Activated CD8-positive, alpha-beta memory T cell treated with anti-CD3 and anti-CD28 coated beads for 4 hours (primary cell): Measurements from ENCODE around the gene PGLYRP1.
A peak's percentile ranks its signal among the peaks of the same experiment; 100 is the strongest.

ENCODE experiments used
- DNase-seq, 2 donors: peaks; one replicate each; pipeline ENCODE4 v3.0.0-alpha.2; 2020; ENCODE audit warnings: low read depth in 2 of 2

Gene PGLYRP1

DNA sequence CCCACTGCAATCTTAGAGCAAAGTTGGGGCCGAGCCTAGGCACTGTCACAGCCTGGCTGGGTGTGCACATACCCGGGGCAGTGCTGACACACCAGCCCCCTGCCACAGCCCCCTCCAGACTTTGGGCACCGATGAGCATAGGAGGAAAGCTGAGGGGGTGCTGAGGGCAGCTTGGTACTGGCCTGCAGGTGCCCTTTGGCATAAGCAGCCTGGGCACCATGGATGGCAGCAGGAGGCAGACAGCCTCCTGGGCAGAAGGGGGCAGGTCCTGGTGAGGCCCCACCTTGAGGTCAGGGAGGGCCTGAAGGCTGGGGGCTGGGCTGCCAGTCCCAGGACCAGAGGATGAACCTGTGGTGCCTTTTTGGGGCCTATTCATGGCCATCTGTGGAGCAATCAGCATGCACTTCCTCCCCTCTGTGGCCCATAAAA is 9.8 kb upstream of the PGLYRP1 start:
- DNase-seq = no peak

DNA sequence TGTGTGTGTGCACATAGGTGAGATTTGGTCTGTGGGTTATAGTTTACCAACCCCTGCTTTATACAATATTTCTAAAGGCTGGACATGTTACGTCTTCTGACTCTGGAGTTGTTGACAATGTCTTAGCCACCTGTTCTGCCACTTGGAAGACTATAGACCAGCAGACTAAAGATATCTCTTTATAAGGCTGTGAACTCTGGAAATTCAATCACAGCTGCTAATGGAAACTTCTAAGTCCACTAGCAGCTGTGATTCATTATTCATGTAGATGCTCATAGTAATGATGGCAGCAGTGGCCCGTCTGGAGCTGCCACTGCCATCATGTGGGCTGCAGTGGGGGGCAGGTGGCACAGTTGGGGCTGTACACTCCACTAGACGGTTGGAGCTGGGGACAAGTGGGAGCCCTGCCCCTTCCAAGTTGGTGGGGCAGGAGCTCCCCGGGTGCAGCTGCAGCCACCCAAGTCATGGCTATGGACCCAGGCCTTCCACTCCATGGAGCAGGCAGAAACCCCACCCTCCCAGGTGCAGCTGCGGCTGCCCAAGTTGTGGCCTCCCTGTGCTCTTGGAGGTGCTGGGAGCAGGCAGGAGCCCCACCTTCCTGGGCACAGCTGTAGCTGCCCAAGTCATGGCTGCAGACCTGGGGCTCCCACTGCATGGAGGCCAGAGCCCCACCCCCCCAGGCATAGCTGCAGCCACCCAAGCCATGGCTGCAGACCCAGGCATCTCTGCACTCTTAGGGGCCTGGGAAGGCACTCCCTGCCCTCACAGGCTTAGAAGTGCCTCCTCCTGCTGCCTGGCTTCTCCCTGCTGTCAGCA is 9.1 kb upstream of the PGLYRP1 start:
- DNase-seq = no peak

DNA sequence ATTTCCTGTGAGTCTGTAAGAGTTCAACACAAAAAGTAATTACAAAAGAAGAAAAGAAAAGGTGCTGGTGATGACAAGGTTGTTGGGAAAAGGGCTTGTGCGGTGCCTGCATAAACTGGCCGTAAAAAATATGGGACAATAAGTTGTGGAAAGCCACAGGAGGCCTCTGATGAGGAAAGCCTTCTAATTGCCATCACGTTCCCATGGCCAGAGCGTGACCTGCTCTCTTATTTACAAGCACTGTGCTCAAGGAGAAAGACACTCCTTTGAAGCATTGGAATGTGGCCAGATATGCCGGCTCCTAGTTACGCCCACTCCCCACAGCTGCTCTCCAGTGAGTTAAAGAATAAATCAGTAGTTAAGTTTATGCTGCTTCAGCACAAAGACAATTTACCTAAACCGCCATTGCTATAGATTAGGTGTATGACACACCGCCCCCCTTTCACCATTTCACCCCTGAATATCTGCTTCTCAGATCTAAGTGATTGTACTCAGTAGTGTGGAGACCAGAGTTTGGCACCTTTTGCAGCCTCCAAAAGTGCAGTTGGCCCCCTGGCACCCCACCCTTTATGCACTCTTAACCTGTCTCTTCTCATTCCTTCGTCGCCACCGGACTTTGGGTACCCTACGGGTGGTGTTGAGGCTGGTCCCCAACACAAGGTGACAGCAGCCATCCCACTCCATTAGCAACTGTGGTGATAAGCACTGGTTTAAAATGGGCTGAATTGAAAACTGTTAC is 8.1 kb upstream of the PGLYRP1 start:
- no peak for DNase-seq

DNA sequence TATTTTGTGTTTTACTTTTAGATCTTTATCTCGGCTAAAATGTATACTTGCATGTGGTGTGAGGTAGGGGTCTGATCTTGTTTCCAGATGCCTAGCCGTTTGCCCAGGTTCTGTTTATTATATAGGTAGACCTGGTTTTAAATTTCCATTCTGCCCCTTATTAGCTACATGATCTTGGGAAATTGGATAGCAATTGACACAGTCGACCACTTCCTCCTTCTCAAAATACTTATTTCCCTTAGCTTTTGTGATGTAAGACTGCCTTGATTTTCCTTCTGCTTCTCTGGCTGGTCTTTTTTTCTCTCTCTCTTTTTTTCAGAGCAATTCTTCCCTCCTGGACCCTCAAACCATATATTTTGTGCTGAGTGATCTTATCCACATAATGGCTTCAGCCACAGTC is 3.0 kb upstream of the PGLYRP1 start:
- no peak for DNase-seq

DNA sequence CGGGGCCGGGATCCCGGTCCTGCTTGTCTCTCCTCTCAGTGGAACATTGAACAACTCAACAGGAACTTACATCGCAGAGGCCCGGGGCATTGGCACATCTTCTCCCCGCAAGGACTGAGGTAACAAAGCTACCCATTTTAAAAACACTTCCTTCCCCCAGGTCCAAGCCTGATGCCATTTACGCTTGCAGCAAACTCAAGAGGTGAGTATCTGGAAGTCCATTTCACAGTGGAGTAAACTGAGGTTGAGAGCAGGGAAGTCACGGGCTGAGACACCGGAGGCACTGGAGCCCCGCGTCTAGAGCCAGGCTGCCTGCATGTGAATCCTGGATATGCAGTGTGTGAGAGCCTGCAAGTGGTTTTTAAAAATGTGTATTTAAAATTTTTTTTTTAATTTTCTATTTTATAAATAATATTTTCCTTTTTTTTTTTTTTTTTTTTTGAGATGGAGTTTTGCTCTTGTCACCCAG is 492 bp upstream of the PGLYRP1 start:
- DNase-seq = no peak

DNA sequence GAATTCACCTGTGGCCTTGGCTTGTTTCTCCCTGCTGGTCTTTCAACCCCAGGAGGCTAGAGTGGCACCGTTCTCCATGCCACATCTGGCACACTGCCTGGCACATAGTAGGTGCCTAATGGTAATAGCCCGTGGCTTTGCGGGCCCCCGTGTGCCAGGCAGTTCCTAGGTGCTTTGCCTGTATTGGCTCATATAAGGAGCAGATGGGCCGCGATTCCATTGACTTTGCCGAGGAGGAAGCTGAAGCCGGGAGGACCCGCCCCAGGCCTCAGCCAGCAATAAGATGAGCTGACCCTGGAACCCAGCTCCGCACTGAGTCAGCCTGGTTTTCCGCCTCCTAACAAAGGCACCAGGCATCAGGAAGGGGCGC is 807 bp downstream of the PGLYRP1 start:
- DNase-seq = no peak

DNA sequence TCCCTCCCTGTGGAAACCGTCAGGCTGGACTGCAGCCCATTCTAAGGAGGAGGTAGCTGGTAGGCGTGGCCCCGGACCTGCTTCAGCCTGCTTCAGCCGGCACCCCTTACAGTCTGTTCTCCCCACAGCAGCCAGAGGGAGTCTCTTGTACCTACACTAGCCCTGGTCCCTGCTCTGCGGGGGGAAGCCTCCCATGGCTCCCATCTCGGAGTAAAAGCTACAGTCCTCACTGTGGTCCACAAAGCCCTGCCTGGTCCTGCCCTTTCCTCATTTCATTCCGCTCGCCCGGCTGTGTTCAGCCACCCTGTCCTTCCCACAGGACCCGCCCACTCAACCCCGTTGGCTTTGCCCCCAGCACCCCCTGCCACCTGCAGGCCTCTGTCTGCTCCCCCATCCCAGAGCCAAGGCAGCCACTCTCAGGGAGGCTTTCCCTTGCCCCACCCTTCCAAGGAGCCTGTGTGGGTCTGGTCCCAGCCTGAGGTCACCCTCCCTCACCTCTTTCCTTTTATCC is 1.3 kb downstream of the PGLYRP1 start:
- no peak for DNase-seq

DNA sequence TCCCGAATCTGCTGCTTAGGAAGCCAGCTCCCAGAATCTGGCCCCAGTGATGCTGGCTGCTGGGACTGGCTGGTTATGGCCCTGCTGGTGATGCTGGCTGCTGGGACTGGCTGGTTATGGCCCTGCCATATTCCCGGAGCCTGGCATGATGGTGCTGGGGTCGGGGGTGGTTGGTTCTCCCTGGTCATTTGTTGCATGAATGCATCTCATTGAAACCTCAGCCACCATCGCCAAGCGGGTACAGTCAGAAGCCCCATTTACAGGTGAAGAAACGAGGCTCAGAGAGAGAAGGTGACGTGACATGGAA is 2.1 kb downstream of the PGLYRP1 start:
- DNase-seq = no peak

DNA sequence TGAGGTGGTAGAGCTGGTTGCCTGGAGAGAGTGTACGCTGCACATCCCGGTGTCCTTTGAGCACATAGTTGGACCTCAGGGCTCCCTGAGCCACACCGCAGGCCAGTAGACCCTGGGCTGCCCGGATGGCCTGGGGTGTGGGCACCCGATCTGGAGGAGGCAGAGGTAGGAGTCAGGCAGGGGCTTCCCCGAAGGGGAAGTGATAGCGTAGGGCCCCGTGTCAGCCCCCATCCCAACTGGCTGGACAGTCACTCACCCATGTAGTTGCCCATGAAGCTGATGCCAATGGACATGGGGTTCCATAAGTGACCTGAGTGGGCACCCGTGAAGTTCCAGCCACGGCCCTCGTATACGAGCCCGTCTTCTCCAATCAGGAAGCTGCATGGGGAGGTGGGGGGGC is 3.6 kb downstream of the PGLYRP1 start:
- DNase-seq = no peak

DNA sequence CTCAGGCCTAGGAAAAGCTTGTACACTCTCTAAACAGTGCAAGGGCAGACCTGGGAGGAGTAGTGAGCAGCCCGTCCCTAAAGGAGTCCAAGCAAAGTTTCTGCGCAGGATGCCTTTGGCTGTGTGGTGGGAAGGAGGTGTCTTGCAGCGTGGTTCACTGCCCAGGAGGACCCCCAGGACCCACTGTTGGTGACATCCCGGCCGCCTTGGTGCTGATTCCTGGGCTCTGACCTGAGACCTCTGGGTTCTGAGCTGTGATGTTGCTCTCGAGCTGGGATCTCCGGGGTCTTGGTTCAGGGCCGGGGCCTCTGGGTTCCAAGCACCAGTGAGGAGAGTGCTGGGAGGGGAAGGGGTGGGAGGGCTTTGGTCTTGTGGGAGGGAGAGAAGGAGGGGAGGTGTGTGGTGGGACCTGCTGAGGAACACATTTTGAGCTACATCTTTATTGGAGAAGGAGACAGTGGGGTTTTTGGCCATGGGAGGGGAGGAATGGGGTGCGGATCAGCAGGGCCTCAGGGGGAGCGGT is 4.1 kb downstream of the PGLYRP1 start:
- DNase-seq = no peak

DNA sequence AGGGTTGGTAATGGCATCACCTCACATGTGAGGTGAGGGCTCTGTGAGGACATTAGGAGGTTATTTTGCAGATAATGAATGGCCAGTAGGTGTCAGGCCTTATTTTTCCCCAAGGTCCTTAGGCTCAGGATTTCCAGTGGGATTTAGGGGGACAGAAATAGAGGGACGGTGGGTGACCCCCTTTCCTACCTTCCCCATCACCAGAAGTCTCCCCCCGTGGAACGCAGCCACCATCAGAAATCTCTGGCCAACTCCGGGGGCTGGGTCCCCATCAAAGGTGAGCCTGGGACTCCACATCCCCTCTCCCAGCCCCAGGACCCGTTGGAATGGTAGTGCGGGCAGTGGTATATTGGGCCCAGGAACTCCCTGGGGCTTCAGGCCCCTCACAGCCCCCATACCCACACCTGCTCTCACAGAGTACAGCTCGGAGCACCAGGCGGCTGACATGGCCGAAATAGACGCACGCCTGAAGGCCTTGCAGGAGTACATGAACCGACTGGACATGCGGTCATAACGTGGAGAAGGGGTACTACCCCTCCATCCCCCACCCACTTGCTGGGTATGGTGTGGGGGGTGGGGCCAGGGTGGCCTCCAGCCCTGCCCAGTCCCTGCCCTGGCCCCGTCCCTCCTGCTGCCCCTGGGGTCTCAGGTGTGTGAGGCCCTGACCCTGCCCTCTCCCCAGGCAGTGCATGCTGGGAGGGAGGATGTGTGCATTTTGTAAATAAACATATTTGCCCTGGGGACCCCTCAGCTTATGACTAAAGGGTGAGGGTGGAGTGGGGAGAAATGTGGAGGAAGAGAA is 4.8 kb downstream of the PGLYRP1 start:
- no peak for DNase-seq

DNA sequence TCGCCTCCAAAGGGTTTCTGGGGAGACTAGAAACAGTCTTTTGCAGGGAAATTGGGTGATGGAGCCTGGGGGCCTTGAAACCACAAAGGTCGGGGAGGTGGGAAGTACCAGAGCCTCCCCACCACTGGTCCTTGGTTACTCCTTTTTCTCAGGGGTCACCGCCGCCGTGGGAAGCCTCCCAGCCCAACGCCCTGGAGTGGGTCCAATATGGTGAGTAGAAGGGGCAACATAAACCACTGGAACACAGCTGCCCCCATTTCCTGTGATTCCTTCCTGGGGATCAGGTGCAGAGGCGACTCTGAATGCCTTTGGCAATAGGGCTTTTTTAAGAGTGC is 5.8 kb downstream of the PGLYRP1 start:
- DNase-seq = no peak

DNA sequence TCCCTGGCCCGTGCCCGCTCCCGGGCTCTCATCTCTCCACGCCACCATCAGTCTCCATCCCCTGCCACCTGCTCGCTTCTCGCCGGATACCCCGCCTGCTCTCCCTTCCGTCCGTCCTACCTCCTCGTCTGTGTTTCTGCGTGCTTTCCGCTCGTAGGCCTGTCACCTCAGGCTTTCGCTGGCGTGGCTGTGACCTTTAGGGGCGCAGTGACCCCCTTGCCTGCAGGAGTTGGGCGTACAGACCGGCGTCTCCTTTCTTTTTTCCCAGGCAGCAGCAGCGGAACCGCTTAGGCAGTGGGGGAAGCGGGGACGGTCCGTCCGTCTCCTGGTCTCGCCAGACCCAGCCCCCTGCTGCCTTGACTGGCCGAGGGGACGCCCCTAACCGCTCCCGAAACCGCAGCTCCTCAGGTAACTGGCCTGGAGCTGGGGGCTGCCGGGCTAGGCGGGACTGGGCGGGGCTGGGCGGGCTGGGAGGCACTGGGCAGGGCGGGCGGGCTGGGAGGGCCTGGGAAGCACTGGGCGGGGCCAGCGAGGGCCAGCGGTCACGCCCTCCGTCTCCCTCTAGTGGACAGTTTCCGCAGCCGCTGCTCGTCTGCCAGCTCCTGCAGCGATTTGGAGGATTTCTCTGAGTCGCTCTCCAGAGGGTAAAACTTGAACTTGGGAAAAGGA is 6.3 kb downstream of the PGLYRP1 start:
- DNase-seq = peak; percentile 64

DNA sequence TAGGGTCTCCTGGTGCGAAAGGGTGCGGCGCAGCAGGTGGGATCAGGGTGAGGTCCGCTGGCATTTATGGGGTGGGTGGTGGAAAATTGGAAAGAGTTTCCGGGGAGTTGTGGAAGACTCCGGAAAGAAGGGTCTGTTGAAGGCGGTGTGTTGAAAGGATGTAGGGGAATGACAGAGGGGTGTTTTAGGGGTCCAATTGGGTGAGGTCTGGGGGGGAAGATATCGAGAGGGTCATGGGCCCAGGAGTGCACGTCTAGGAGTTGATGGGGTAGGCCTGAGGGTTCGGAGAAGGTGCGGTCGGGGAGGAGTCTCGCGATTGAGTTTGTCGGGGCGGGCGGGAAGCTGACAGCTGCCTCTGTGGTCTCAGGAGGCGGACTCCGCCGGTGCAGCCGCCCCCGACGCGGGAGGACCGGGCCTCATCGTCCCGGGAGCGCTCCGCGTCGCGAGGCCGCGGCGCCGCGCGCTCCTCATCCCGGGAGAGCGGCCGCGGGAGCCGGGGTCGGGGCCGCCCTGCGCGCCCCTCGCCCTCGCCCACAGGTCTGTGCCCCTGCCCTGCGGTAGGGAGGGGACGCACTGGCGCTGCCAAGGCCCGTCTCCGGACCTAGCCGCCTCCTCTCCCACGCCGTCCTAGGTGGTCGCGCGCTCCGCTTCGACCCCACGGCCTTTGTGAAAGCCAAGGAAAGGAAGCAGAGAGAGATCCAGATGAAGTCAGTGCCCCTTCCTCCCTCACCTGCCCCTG is 7.0 kb downstream of the PGLYRP1 start:
- DNase-seq = no peak

DNA sequence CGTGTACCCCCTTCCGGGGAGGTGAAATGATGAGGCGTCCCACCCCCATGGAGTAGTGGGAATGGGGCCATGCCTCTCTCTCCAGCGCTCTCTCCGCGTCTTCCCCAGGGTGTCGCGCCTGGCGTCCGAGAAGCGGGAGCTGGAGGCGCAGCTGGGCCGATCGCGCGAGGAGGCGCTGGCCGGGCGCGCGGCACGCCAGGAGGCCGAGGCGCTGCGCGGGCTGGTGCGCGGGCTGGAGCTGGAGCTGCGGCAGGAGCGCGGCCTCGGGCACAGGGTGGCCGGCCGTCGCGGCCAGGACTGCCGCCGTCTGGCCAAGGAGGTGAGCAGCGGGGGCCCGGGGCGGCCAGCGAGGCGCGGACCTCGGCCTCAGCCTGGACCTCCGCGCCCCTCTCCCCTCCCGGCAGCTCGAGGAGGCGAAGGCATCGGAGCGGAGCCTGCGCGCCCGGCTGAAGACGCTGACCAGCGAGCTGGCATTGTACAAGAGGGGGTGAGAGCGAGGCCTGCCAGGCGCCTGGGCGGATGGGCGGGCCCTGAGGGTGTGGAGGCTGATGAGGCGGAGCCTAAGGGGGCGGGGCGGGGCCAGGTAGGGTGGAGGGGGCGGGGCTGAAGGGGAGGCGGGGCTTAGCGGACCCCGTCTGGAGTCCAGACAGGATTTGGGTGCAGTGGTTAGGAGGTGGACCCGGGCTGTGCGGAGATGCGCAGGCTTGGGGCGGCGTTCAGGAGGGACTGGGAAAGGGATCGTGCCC is 7.7 kb downstream of the PGLYRP1 start:
- peak; percentile 22 to 33 for DNase-seq

DNA sequence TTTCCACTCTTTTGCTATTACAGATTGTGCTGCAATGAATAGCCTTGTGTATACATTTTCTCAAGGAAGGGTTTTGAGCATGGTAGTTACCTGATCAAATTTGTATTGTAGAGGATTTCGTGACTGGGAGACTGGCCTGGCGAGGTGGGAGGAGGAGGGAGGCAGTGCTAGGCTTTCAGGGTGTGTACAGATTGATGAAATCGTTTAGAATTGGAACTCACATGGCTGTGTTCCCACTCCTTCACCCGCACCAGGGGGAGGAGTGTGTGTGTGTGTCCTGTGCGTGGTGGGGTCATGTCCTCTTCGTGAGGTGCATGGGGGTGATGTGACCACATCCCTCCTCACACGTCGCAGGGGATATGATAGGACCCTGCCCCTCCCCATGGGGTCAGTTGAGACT is 8.3 kb downstream of the PGLYRP1 start:
- no peak for DNase-seq

DNA sequence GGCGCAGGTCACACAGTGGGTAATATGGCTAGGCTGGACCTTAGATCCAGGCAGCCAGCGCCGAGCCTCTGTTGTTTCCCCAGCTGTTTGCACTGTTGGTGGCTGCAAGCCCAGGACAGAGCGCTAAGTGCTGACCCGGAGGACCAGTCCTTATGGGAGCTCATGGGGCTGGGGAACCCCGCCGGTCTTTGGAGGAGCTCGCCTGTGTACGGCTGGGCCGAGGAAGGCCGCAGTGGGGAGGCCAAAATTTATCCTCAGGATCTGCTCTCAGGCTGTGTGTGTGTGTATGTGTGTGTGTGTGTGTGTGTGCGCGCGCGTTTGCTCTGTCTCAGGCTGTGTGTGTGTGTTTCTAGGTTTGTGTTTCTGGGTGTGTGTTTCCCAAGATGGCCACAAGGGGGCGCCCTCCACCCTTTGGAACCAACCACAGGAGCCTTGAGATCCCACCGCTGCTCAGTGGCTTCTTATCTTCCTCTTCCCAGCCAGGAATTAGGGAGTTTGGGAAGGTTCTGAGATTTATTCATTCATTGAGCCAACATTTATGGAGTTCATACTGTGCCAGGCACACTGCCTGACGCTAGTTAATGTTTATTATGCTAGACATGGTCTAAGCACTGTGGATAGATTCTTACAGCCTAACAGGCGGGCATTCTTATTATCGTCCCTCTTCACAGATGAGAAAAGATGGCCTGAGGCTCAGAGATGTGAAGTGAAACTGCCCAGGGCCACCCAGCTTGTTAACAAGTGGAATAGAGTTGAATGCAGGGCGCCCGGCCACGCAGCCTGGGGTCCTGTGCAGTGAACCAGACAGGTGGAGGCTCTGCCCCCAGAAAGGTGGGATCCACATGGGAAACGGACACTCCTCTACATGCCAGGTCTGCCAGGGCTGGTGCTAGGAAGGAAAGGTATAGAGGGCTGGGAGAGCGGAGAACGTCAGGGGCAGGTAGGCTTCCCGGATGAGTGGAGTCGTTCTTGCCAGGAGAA is 13.0 kb downstream of the PGLYRP1 start:
- peak in 1 of 2 donors; percentile 39 for DNase-seq

DNA sequence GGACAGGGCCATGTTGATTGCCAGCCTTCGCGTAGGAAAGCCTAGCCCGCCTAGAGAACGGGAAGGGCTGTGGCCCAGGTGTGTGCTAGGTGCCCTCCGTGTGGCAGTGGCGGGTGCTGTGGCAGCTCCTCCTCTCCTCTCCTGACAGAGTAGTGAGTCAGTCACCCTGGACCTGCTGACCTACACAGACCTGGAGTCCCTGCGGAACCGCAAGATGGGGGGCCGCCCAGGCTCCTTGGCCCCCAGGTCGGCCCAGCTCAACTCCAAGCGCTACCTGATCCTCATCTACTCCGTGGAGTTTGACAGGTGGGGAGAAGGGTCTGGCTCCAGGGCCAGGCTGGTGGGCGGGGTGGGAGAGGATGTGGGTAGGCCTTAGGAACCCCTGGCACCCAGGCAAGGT is 16.4 kb downstream of the PGLYRP1 start:
- no peak for DNase-seq

DNA sequence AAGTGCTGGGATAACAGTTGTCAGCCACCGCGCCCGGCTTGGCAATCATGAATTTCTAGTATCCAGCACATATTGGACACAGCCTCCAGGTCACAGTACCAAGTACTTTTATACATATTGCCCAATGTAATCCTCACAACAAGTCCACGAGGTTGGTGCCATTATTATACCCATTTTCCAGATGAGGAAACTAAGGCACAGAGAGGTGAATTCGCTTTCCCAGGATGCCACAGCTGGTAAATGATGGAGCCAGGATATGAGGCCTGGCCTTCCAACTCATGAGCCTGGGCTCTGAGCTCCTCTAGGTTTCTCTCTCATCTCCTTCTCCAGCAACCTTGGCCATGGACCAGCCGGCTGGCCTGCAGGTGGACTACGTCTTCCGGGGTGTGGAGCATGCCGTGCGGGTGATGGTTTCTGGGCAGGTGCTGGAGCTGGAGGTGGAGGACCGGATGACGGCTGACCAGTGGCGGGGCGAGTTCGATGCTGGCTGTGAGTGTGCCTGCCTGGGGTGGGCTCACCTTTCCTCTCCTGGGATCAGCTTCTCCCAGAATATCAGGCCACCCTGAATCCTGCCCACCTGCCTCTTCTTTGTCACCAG is 20.1 kb downstream of the PGLYRP1 start:
- no peak for DNase-seq
